Medulla oblongata (tissue), 1 donor: ENCODE data around the gene NAPSA.

ENCODE experiments used
- DNase-seq: peaks from one replicate; pipeline ENCODE4 v3.0.0-alpha.2; 2015; ENCODE audit errors: extremely low spot score

NAPSA gene

DNA sequence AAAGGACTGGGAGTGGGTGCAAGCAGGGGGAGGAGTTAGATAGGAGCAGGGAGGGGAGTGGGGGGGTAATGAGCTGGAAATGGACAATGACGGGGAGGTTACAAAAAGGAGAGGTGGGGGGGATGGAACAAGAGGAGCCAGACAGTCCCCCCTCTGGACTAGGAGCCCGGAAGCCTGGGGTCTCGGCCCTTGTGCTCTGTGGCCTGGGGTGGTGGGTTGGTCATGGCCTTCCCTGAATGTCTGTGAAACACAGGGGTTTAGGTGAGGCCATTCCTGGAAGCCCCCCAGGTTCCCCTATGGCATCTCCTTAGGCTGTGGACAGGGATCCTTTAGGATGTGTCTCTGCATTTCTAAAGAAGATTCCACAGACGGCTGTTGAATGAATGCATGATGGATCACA lies 48.3 kb downstream of the NAPSA start:
- DNase-seq: no peak

DNA sequence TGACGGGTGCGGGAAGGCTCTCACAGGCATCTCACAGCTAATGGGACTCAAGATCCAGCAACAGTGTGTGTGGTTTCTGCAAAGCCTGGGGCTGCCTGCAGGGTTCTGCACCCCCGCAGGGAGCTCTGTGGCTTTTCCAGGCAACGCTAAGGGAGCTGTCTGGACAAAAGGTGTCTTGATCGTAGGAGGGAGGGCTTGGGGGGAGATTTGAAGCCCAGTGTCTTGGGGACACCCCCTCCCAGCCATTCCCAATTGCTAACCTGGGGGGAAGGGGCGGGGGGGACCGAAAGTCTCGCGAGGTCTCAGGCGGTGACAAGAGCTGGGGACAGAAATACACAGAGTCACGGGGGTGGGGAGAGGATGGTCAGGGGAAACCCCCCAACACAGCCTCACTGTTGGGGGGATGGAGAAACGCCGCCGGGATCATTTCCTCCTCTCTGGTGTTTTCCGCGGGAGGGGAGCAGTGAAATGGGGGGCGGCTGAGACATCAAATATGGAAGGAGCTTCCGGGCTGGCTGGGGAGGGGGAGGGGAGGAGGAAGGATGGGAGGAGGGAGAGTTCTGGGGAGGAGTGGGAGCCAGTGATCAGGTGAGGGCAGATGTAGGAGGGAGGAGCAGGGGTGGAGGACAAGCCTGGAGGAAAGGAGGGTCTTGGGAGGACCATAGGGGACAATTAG lies 49.5 kb downstream of the NAPSA start:
- DNase-seq: no peak

DNA sequence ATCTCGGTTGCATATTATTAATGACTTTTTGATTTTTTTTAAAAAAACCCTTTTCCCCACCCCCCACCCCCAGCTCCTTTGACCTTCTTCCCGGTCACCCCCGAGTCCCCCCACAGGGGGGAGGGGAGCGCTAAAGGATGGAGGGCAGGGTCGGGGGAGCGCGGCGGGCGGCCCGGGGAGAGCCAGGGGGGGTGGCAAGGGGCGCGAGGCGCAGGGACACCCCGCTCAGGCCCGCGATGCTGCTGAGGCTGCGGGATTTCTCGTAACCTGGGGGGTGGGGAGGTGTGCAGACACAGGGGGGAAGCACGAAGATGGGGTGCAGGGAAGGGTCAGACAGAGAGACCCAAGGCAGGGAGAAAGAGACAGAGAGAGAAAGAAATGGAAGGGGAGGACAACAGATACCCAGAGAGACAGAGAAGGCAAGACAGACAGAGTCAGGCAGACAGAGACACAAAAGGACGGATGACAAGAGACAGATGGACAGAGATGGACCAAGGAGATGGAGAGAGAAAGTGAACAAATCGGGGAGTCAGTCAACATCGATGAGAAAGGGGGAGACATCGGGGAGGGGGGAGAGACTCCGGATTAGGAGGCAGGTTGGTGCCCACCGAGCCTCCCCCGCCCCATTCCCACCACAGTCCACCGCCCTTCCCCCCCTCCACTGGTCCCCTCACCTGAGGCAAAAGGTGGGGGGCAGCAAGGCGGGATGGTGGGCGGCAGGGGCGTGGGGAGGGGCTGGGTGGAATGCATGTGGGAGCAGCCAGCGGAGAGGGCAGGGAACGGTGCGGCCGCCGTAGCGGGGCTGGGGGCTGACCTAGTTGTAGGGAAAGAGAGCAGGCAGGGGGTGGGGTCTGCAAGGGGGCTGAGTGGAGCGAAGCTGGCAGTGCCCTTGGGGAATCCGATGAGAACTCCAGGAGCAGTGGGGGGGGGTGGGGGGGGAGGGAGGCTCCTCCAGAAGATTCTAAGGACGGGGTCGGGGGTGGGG lies 50.4 kb downstream of the NAPSA start:
- DNase-seq: no peak

DNA sequence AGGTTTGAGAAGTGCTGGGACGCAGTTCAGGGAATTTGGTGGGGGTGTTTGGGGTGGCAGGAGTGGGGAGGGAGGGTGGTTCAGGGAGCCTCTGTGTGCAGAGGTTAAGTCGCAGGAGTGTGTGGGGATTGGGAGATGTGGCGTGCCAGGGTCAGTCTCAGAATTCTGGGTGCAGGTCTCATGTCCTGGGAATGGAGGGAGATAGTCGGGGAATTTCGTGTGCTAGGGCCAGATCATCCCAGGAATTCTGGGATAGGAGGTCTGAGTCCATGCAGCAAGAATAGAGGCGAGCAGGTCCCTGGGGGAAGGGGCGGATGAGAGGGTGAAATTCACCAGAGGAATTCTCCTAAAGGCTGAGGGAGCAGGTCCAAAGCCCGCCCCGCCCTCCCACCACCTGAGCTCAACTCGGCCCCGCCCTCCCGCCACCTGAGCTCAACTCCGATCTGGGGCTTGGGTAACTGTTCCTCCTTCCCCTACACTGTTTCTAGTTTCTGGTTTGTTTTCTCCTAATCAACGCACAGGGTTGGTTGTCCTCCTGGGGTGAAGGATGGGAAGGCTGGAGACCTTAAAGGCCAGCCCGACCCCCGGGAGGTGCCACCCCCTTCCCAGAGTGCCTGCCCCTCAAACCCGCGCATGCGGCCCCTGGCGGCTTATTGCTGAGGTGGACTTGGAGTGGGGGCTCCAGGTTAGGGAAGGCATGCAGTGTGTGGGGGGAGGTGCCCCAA lies 51.5 kb downstream of the NAPSA start:
- no peak for DNase-seq

DNA sequence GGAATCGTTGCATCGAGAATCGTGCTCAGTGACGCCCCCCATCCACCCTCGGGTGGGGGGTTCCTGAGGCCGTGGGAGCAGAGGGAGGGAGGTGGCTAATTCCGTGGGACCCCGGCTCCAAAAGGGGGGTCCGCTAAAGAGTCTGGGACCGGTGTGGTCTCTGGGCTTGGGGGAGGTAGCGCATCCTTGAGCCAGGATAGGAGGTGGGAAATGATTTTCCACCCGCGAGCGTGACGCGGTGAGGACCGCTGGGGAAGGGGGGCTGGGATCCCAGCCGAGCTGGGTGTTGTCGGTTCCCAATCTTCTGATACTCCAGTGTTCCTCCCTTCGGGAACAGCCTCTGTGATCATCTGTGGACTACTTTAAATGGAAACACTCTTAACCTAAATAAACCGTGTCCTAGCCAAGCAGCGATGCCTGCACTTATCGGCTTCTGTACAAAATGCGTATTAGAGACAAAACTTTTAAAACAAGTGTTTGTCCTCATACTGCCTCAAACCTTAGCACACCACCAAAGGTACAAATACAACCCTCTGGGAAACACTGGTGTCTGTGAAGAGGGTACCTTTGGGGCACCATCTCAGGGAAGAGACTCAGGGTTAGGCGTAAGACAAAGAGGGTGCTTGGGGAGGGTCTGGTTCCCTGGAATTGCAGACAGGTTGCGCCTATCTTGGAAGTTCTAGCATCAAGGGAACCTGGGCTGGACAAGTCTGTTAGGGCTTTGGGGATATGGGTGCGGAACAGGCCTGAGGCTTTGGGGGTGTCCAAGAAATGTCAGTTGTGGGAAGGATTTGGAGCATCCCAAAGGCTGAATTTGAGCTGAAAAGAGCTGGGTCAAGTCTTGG lies 52.2 kb downstream of the NAPSA start:
- no peak for DNase-seq

DNA sequence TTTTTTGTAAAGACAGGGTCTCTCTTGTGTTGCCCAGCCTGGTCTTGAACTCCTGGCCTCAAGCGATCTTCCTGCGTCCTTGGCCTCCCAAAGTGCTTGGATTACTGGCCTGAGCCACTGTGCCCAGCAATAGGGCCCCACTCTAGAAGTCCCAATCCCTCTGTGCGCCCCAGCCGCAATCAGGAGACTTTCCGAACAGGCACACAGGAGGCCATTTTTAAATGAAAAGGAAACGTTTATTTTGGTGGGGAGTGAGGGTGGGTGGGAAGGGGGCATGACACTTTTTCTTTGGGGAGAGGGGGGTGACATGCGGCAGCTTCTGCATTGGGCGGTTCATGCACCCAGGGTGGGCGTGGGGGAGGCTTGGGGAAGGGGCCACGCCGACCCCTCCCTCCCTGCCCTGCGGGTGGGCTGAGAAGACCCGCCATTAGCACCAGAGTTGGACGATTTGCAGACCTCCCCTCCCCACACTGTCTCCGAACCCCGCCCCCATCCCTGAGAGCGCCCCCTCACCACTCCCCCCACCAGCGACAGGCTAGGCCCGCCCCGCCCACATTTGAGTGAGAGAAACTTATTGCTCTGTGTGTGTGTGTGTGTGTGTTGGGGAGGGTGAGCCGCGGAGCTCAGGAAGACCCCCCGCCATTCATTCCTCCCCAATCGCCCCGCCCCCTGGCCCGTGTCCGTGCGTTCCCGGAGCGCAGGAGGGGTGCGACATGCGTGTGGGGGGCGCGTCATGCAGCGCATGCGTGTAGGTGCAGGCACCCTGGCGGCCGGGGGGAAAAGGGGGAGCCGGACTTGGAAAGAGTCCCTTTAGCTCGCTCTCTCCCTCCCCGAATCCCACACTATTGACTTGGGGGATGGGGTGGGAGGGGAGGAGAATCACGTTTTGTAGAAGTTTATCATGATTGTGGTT lies 53.5 kb downstream of the NAPSA start:
- DNase-seq: no peak

DNA sequence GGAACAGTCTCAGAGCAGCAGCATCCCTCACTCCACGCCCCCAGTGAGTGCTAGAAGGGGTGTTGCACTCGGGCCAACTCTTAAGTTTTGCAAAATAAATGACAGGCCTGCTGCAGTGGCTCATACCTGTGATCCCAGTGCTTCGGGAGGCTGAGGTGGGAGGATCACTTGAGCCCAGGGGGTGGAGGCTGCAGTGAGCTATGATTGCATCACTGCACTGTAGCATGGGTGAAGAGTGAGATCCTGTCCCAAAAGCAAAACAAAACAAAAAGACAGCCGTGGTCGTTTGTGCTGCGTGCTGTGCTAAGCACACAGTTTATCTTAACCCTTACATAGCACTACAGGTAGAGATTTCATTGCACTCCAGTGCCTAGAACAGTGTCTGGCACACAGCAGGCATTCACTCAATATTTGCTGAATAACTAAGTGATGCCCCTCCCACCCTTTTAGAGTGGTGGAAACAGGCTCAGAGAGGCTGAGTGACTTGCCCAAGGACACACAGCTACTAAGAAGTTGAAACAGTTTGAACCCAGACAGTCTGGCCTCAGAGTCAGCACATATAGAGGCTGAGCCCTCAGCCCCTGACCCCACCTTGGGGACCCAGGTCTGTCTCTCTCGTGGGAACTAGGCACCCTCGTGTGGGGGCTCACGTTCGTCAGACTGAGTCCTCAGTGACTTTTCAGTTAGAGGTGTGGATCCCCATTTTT lies 54.5 kb downstream of the NAPSA start:
- DNase-seq: no peak

DNA sequence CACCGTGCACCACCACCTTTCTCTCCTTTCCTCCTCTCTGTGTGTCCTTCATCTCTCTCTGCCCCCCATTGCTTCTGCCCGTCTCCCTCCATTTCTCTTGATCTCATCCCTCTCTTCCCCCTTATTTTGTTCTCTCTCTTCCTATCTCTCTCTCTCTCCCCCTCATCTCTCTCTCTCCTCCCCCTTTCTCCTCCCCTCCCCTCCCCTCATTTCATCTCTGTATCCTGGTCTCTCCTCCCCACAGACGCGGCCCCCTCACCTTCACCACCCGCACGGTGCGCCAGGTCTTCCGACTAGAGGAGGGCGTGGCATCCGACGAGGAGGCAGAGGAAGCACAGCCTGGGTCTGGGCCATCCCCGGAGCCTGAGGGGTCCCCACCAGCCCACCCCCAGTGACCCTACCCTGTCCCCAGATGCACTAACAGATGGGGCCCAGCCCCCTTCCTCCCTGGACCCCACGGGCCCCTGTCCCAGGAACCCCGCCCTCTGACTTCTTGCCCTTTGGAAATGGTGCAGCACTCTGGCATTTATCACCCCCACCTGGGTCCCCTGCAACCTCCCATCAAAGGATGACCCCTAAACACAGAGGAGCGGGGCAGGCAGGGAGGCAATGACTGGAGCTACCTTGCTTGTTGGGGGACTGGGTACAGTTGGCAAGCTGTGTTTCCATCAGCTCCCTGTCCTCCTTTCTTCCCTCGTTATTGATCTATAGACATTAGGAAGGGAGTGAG lies 55.9 kb downstream of the NAPSA start:
- no peak for DNase-seq

DNA sequence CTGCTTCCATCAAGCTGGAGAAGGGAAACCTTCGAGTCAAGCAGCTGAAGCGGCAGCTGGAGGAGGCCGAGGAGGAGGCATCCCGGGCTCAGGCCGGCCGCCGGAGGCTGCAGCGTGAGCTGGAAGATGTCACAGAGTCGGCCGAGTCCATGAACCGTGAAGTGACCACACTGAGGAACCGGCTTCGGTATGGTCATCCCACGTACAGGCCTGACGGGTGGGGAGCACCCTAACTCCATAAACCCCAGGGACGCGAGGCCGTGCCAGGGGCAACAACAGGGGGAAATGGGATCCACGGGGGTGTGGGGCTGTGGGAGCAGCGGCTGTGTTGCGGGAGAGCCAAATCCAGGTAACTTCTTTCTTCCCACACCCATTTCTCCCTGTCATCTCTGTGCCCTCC lies 56.4 kb downstream of the NAPSA start:
- DNase-seq: no peak
